H1 (cell line): ENCODE measurements around the gene ADARB2. TPM values are rescaled to one million over a fixed set of nuclear protein-coding genes. Genes with fewer than 3 reads are reported as not detected.

Experiments
- ATF3 ChIP-seq: IDR thresholded peaks from 2 replicates; pipeline ENCODE4 v1.6.1; 2011; ENCODE audit warnings: low read depth, mild to moderate bottlenecking, low read length; ENCODE audit not compliant: insufficient read depth
- CTCF ChIP-seq, 3 experiments: IDR thresholded peaks; 1 replicate in 2 of 3; 2 replicates in 1 of 3; pipeline versions ENCODE4 v1.5.1 to v1.6.1; 2011; ENCODE audit warnings: low read length in 3 of 3, mild to moderate bottlenecking in 3 of 3, inconsistent platforms in 2 of 3, low read depth in 1 of 3, moderate library complexity in 1 of 3; ENCODE audit not compliant: insufficient read depth in 1 of 3; ENCODE audit errors: control extremely low read depth in 1 of 3
- KDM1A ChIP-seq: fragments of 200-600, 300-600 bp; sonication (generic); IDR thresholded peaks from 2 replicates; pipeline ENCODE4 v1.7.1; 2016; ENCODE audit warnings: mild to moderate bottlenecking, low read length, borderline replicate concordance
- SIN3A ChIP-seq, 2 experiments: IDR thresholded peaks in 1 of 2; conservative IDR thresholded peaks in 1 of 2; 2 replicates each; pipeline ENCODE4 v1.6.1; 2011 to 2012; ENCODE audit warnings: low read length in 2 of 2, improper control_type of control experiment in 1 of 2, low read depth in 1 of 2, mild to moderate bottlenecking in 1 of 2
- TCF12 ChIP-seq: IDR thresholded peaks from 2 replicates; pipeline ENCODE4 v1.6.1; 2011; ENCODE audit warnings: low read depth, mild to moderate bottlenecking, low read length
- polyA plus RNA-seq, 7 experiments: library from polyadenylated mRNA; depleted of rRNA in 3 of 7; stranded (reverse) in 5 of 7; unstranded in 2 of 7; fragments of >200 nt in 5 of 7; fragments of 200-250 nt in 2 of 7; gene quantifications; 1 replicate in 5 of 7; 2 replicates in 1 of 7; 4 replicates in 1 of 7; pipeline versions ENCODE4 v1.2.1 to v1.2.3, GENCODE V29; 2011 to 2013; ENCODE audit warnings: missing spikeins in 2 of 7, mixed read lengths in 2 of 7
- total RNA-seq: library from RNA; stranded (reverse); fragmentation: NEBNext Ultra II Directional; extraction: Animal tissue kit (Norgen Biotek cat#: 25700); gene quantifications from 2 replicates; pipeline ENCODE4 v1.2.1, GENCODE V29; 2021

The ADARB2 gene
- total and polyA plus RNA-seq, 2 of the 8 experiments (the other 6 are each of a cell fraction or from before 2014, with no cell fraction given) = 2.2 to 2.8 TPM

DNA sequence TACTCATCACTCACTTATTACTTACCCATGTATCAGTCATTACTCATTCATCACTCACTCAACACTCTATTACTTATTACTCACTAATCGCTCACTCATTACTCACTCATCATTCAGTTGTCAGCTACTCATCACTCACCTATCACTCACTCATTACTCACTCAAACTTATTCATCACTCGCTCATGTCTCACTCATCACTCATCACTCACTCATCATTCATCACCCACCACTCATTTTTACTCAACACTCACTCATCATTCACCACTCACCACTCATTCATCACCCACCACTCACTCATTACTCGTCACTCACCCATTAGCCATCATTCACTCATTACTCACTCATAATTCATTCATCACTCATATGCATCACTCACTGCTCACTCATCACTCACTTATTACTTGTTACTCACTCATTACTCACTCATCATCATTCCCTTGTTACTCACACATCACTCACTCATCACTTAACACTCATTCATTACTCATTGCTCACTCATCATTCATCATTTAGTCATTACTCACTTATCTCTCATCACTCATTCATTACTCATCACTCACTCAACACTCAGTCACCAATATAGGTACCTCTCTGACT lies 237.9 kb downstream of the ADARB2 start (continued):
- TF ChIP-seq SIN3A (conservative IDR thresholded peaks at IDR 0.05 in 1 of 2, IDR thresholded peaks at IDR 0.05 in 1 of 2; ENCODE audit: low read depth in 1 of 2, low read length in 2 of 2) (no peak), TCF12 (no peak), KDM1A (no peak), ATF3 (no peak), CTCF (IDR thresholded peaks at IDR 0.05; ENCODE audit: control extremely low read depth in 1 of 3, insufficient read depth in 1 of 3, low read depth in 1 of 3, low read length in 3 of 3) (no peak)
